A549 (cell line): ENCODE measurements around the gene ALDH2. TPM values are rescaled to one million over a fixed set of nuclear protein-coding genes. Genes with fewer than 3 reads are reported as not detected.

ENCODE experiments used
- ATAC-seq, 2 experiments: fragments of 200-7000 bp in 1 of 2; fragments of >200 bp in 1 of 2; cut with Nextera tagmentation in 1 of 2; cut with Tn5 transposase in 1 of 2; 3 replicates each; pipeline versions ENCODE4 v1.8.0 to v1.9.1; 2018 to 2020; ENCODE audit warnings: mild to moderate bottlenecking in 1 of 2, moderate library complexity in 1 of 2
- CTCF ChIA-PET: fragments of 300-600 bp; sonication (Branson Sonifier 250); formaldehyde crosslinking; extraction: SDS; loops from one replicate; lab custom pipeline; 2021; ENCODE audit warnings: antibody characterized with exemption, inconsistent platforms; lab: Yijun Ruan, JAX
- POLR2A ChIA-PET: fragments of 350-600 bp; formaldehyde crosslinking; extraction: SDS; loops from one replicate; lab custom pipeline; 2021; ENCODE audit warnings: antibody characterized with exemption, inconsistent platforms; lab: Yijun Ruan, JAX
- DNase-seq, 2 experiments: peaks; one replicate each; pipeline versions ENCODE4 v3.0.0 to v3.0.0-alpha.2; 2011 to 2016; ENCODE audit warnings: low read depth in 1 of 2, low spot score in 1 of 2
- FAIRE-seq: peaks from 2 replicates; lab custom pipeline; 2011; peaks lifted over from hg19 to GRCh38; lab: Jason Lieb, UNC
- H3K27ac ChIP-seq, 2 experiments: fragments of >200 bp; sonication (Bioruptor Twin); formaldehyde crosslinking; 3 replicates each; pipeline ENCODE4 v1.5.1; 2016 to 2017
- H3K4me1 ChIP-seq: fragments of >200 bp; sonication (Bioruptor Twin); formaldehyde crosslinking; 3 replicates; pipeline ENCODE4 v1.6.1; 2016
- H3K4me2 ChIP-seq: fragments of >200 bp; sonication (Bioruptor Twin); formaldehyde crosslinking; 3 replicates; pipeline ENCODE4 v1.6.1; 2016
- H3K4me3 ChIP-seq: fragments of >200 bp; sonication (Bioruptor Twin); formaldehyde crosslinking; 3 replicates; pipeline ENCODE4 v1.5.1; 2016
- H3K9me3 ChIP-seq: fragments of >200 bp; sonication (Bioruptor Twin); formaldehyde crosslinking; 3 replicates; pipeline ENCODE4 v1.6.1; 2016
- BHLHE40 ChIP-seq: IDR thresholded peaks from 2 replicates; pipeline ENCODE4 v1.6.1; 2012; ENCODE audit warnings: low read depth, low read length, inconsistent platforms
- CBX2 ChIP-seq: fragments of 200-600 bp; sonication (generic); IDR thresholded peaks from 2 replicates; pipeline ENCODE4 v1.6.1; 2016; ENCODE audit warnings: low read depth, mild to moderate bottlenecking, borderline replicate concordance
- EHMT2 ChIP-seq: fragments of 200-600 bp; sonication (generic); IDR thresholded peaks from 2 replicates; pipeline ENCODE4 v1.6.1; 2016; ENCODE audit warnings: antibody characterized with exemption, low read depth, mild to moderate bottlenecking, moderate library complexity
- ESRRA ChIP-seq: fragments of 150-350 bp; IDR thresholded peaks from 2 replicates; pipeline ENCODE4 v1.6.1; 2014; ENCODE audit warnings: mild to moderate bottlenecking, low read length, borderline replicate concordance
- FOSL2 ChIP-seq, 2 experiments: fragments of 450-650 bp in 1 of 2; fragments of >200 bp in 1 of 2; sonication (Bioruptor Twin) in 1 of 2; formaldehyde crosslinking; IDR thresholded peaks; 2 replicates each; pipeline versions ENCODE4 v1.5.0 to v1.6.1; 2016 to 2020; ENCODE audit warnings: mild to moderate bottlenecking in 1 of 2, moderate library complexity in 1 of 2
- FOXS1 ChIP-seq: fragments of 250-450 bp; sonication (Bioruptor Pico); IDR thresholded peaks from 2 replicates; pipeline ENCODE4 v1.5.0; 2020; ENCODE audit warnings: mild to moderate bottlenecking, moderate library complexity
- HDAC2 ChIP-seq: fragments of 200-600 bp; sonication (generic); IDR thresholded peaks from 2 replicates; pipeline ENCODE4 v1.6.1; 2016
- HOXB13 ChIP-seq: fragments of 250-450 bp; sonication (Bioruptor Pico); IDR thresholded peaks from 2 replicates; pipeline ENCODE4 v1.5.0; 2020; ENCODE audit warnings: low read depth, mild to moderate bottlenecking, moderate library complexity
- HOXB5 ChIP-seq: fragments of 250-450 bp; sonication (Bioruptor Pico); IDR thresholded peaks from 2 replicates; pipeline ENCODE4 v1.5.0; 2020; ENCODE audit warnings: mild to moderate bottlenecking, moderate library complexity
- JUN ChIP-seq, 2 experiments: fragments of >200 bp; sonication (Bioruptor Twin); formaldehyde crosslinking; IDR thresholded peaks; 2 replicates in 1 of 2; 3 replicates in 1 of 2; pipeline ENCODE4 v1.6.1; 2016 to 2017
- MYC ChIP-seq: IDR thresholded peaks from 2 replicates; pipeline ENCODE4 v1.6.1; 2012; ENCODE audit warnings: mild to moderate bottlenecking, inconsistent platforms, low read length, improper control_type of control experiment, borderline replicate concordance
- NFE2L2 ChIP-seq: fragments of 150-350 bp; conservative IDR thresholded peaks from 2 replicates; pipeline ENCODE4 v1.6.1; 2014; ENCODE audit warnings: low read length
- RARB ChIP-seq: fragments of 250-450 bp; sonication (Bioruptor Pico); IDR thresholded peaks from 2 replicates; pipeline ENCODE4 v1.8.0; 2021; ENCODE audit warnings: mild to moderate bottlenecking, moderate library complexity
- RCOR1 ChIP-seq: fragments of 150-350 bp; IDR thresholded peaks from 2 replicates; pipeline ENCODE4 v1.6.1; 2014; ENCODE audit warnings: antibody characterized with exemption, low read length, low read depth
- SMC3 ChIP-seq: fragments of >200 bp; sonication (Bioruptor Twin); formaldehyde crosslinking; IDR thresholded peaks from 3 replicates; pipeline ENCODE4 v1.6.1; 2018; ENCODE audit warnings: inconsistent platforms
- SREBF2 ChIP-seq: fragments of 450-650 bp; IDR thresholded peaks from 2 replicates; pipeline ENCODE4 v1.6.1; 2014; ENCODE audit warnings: mild to moderate bottlenecking, moderate library complexity
- TFCP2L1 ChIP-seq: fragments of 250-450 bp; sonication (Bioruptor Pico); IDR thresholded peaks from 2 replicates; pipeline ENCODE4 v1.5.0; 2021; ENCODE audit warnings: mild to moderate bottlenecking
- TP53 ChIP-seq: fragments of 250-450 bp; sonication (Bioruptor Pico); IDR thresholded peaks from 2 replicates; pipeline ENCODE4 v1.5.0; 2021; ENCODE audit warnings: mild to moderate bottlenecking, moderate library complexity
- WGBS: methylation state at CpG from one replicate; pipeline ENCODE4 v1.1.6; 2017; ENCODE audit errors: missing lambda C conversion rate; 5-methylcytosine and 5-hydroxymethylcytosine counted together
- polyA plus RNA-seq, 4 experiments: library from polyadenylated mRNA; depleted of rRNA in 3 of 4; stranded (reverse); fragments of >200 nt; fragmentation: RNase III in 1 of 4; extraction: RNeasy Plus Mini Kit Qiagen cat#74134 plus additional on column Dnase treatment in 1 of 4; gene quantifications; 2 replicates in 3 of 4; 3 replicates in 1 of 4; pipeline ENCODE4 v1.2.3, GENCODE V29; 2011 to 2017
- TF ChIP-seq, protein P1 (sequence below): IDR thresholded peaks from 2 replicates; pipeline ENCODE4 v1.6.1; 2012
- TF ChIP-seq, protein P2 (sequence below): fragments of 150-350 bp; IDR thresholded peaks from 2 replicates; pipeline ENCODE4 v1.6.1; 2014; ENCODE audit warnings: low read depth, mild to moderate bottlenecking, low read length
- TF ChIP-seq, protein P3 (sequence below): fragments of 250-450 bp; sonication (Bioruptor Pico); IDR thresholded peaks from 2 replicates; pipeline ENCODE4 v1.5.0; 2021; ENCODE audit warnings: mild to moderate bottlenecking, moderate library complexity, borderline replicate concordance
- TF ChIP-seq, protein P4 (sequence below): fragments of >200 bp; sonication (Bioruptor Twin); formaldehyde crosslinking; IDR thresholded peaks from 2 replicates; pipeline ENCODE4 v1.6.1; 2016
- TF ChIP-seq, protein P5 (sequence below): fragments of 200-600 bp; sonication (generic); IDR thresholded peaks from 2 replicates; pipeline ENCODE4 v1.6.1; 2016; ENCODE audit warnings: antibody characterized with exemption, mild to moderate bottlenecking, moderate library complexity

ALDH2 gene
- polyA plus RNA-seq, 2 of the 4 experiments (the other 2 are of a cell fraction) = 97.5 to 123 TPM

DNA sequence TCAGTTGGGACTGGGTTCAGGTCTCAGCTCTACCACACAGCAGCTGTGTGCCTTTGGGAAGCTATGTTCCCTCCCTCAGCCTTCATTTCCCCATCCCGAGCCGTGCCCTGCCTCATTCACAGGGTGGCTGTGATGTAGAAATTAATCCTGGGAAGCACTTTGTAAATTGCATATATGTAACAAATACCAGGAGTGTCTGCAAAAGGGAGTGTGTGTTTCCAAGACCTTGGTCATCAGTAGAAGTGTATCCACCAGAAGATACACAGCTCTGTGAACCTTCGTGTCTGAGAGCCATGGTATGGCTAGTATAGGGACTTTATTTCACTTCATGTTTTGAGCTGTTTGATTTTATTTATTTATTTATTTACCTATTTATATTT lies 26.1 kb downstream of the ALDH2 start:
- ChIA-PET POLR2A (no interaction called here), CTCF (interaction anchor here (1.1 to 3.7 kb wide), 6 partner anchors 20 to 396 kb away, joined by 3 to 15 read pairs (median 4); no protein-coding TSS in a partner anchor)
- ATAC-seq (no peak; a peak in 1 of 6 replicates), FAIRE-seq (no peak), DNase-seq (no peak)
- Histone ChIP-seq H3K9me3 (no peaks in the 10 kb centered on the region), H3K4me3 (no peak overlapping the region), H3K4me2 (no peak overlapping the region), H3K4me1 (peaks cover 21% of the 10 kb centered on the region), H3K27ac (no peak overlapping the region)
- TF ChIP-seq, protein P1, sequence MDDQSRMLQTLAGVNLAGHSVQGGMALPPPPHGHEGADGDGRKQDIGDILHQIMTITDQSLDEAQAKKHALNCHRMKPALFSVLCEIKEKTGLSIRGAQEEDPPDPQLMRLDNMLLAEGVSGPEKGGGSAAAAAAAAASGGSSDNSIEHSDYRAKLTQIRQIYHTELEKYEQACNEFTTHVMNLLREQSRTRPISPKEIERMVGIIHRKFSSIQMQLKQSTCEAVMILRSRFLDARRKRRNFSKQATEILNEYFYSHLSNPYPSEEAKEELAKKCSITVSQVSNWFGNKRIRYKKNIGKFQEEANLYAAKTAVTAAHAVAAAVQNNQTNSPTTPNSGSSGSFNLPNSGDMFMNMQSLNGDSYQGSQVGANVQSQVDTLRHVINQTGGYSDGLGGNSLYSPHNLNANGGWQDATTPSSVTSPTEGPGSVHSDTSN = no peak
- TF ChIP-seq, protein P2, sequence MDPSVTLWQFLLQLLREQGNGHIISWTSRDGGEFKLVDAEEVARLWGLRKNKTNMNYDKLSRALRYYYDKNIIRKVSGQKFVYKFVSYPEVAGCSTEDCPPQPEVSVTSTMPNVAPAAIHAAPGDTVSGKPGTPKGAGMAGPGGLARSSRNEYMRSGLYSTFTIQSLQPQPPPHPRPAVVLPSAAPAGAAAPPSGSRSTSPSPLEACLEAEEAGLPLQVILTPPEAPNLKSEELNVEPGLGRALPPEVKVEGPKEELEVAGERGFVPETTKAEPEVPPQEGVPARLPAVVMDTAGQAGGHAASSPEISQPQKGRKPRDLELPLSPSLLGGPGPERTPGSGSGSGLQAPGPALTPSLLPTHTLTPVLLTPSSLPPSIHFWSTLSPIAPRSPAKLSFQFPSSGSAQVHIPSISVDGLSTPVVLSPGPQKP = no peak
- TF ChIP-seq, protein P3, sequence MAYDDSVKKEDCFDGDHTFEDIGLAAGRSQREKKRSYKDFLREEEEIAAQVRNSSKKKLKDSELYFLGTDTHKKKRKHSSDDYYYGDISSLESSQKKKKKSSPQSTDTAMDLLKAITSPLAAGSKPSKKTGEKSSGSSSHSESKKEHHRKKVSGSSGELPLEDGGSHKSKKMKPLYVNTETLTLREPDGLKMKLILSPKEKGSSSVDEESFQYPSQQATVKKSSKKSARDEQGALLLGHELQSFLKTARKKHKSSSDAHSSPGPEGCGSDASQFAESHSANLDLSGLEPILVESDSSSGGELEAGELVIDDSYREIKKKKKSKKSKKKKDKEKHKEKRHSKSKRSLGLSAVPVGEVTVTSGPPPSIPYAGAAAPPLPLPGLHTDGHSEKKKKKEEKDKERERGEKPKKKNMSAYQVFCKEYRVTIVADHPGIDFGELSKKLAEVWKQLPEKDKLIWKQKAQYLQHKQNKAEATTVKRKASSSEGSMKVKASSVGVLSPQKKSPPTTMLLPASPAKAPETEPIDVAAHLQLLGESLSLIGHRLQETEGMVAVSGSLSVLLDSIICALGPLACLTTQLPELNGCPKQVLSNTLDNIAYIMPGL (CRISPR knock-in tag) = no peak
- TF ChIP-seq NFE2L2 (no peak), BHLHE40 (no peak), MYC (no peak), ESRRA (no peak), HDAC2 (no peak), FOSL2 (IDR thresholded peaks at IDR 0.05) (no peak), FOSL2 (CRISPR knock-in tag; IDR thresholded peaks at IDR 0.05) (no peak), FOXS1 (CRISPR knock-in tag) (no peak), EHMT2 (no peak), SREBF2 (no peak), JUN (IDR thresholded peaks at IDR 0.05) (no peak)
- WGBS = 93% methylated on average over 3 of the region's 3 CpGs

DNA sequence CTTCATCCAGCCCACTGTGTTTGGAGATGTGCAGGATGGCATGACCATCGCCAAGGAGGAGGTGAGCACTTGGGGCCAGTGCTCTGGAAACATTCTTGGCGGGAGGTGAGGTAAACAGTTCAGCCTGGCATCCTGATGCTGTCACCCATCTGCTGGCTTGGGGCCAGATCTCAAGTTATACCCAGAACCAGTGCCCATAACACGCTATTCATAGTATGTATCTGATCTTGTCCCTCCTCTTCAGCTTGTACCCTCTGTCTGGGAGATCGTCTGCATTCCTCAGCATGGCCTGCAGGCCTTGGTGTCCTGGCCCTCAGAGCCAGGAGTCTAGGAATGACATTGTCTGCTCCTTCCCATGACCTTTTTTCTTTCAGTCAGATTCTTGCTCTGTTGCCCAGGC lies 31.4 kb downstream of the ALDH2 start:
- Histone ChIP-seq H3K4me3 (no peak overlapping the region), H3K27ac (no peak overlapping the region), H3K4me1 (no peaks in the 10 kb centered on the region), H3K9me3 (no peaks in the 10 kb centered on the region), H3K4me2 (no peak overlapping the region)
- FAIRE-seq (no peak), DNase-seq (no peak), ATAC-seq (no peak; a peak in 1 of 6 replicates)
- no peak for TF ChIP-seq JUN (IDR thresholded peaks at IDR 0.05)
- no peak for TF ChIP-seq TFCP2L1 (CRISPR knock-in tag)
- no peak for TF ChIP-seq SMC3
- TF ChIP-seq, protein P2 = no peak
- TF ChIP-seq, protein P4, sequence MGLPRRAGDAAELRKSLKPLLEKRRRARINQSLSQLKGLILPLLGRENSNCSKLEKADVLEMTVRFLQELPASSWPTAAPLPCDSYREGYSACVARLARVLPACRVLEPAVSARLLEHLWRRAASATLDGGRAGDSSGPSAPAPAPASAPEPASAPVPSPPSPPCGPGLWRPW = no peak
- no peak for TF ChIP-seq CBX2
- no peak for TF ChIP-seq HOXB5 (CRISPR knock-in tag)
- no peak for TF ChIP-seq BHLHE40
- TF ChIP-seq HOXB13 (CRISPR knock-in tag) = no peak
- TF ChIP-seq RARB (CRISPR knock-in tag) = no peak
- TF ChIP-seq, protein P5, sequence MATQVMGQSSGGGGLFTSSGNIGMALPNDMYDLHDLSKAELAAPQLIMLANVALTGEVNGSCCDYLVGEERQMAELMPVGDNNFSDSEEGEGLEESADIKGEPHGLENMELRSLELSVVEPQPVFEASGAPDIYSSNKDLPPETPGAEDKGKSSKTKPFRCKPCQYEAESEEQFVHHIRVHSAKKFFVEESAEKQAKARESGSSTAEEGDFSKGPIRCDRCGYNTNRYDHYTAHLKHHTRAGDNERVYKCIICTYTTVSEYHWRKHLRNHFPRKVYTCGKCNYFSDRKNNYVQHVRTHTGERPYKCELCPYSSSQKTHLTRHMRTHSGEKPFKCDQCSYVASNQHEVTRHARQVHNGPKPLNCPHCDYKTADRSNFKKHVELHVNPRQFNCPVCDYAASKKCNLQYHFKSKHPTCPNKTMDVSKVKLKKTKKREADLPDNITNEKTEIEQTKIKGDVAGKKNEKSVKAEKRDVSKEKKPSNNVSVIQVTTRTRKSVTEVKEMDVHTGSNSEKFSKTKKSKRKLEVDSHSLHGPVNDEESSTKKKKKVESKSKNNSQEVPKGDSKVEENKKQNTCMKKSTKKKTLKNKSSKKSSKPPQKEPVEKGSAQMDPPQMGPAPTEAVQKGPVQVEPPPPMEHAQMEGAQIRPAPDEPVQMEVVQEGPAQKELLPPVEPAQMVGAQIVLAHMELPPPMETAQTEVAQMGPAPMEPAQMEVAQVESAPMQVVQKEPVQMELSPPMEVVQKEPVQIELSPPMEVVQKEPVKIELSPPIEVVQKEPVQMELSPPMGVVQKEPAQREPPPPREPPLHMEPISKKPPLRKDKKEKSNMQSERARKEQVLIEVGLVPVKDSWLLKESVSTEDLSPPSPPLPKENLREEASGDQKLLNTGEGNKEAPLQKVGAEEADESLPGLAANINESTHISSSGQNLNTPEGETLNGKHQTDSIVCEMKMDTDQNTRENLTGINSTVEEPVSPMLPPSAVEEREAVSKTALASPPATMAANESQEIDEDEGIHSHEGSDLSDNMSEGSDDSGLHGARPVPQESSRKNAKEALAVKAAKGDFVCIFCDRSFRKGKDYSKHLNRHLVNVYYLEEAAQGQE = no peak
- TF ChIP-seq TP53 = no peak
- no peak for TF ChIP-seq RCOR1
- POLR2A ChIA-PET = no interaction called here
- 78% methylated on average over 4 of the region's 4 CpGs for WGBS
- CTCF ChIA-PET = interaction anchor here (0.9 to 5.8 kb wide), 3 partner anchors 11 to 44 kb away, joined by 3 to 25 read pairs (median 3); no protein-coding TSS in a partner anchor
